Measurements from ENCODE around the gene TCEANC.

Gene TCEANC

DNA sequence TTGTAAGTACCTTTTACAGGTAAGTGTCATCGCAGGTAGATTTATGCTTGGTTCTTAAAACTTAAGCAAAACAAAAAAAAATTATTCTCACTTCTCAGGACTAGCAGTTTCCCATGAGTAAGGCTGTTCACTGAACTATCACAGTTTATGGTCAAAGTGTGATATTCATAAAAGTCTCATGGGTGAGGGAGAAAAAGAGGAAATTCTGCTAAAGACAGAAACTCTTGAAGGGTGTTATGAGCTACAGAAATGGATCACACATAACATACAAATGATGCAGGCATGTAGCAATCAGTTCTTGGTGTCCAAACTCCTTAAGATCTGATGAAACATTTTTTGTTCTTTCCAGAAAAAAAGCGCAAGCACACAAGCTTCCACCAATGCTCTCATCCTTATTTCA is 44.5 kb downstream of the TCEANC start:
- H3K36me3 ChIP-seq (ENCODE audit: control insufficient read depth in 1 of 2, insufficient read depth in 2 of 2, low read length in 2 of 2), result peaks cover 3% of the 10 kb centered on the region in 2 experiments
- H3K4ac ChIP-seq (ENCODE audit: low read depth, low read length), result peak overlapping the region; percentile 62
- no peaks in the 10 kb centered on the region for H3K79me1 ChIP-seq (ENCODE audit: low read length)
- H3K18ac ChIP-seq (ENCODE audit: low read length), result no peak overlapping the region
- peaks cover 7 to 12% of the 10 kb centered on the region in 2 experiments for H3K4me1 ChIP-seq (ENCODE audit: control insufficient read depth in 1 of 2, insufficient read depth in 2 of 2, low read length in 2 of 2)
- H3K27me3 ChIP-seq (ENCODE audit: insufficient read depth, low read length), result no peaks in the 10 kb centered on the region
- H3K4me2 ChIP-seq (ENCODE audit: low read length), result no peak overlapping the region
- no peak for DNase-seq
- H3K14ac ChIP-seq (ENCODE audit: low read length), result no peak overlapping the region
- peaks cover 9% of the 10 kb centered on the region for H3K79me2 ChIP-seq (ENCODE audit: control insufficient read depth, insufficient read depth, low read length, poor library complexity)
- H2AK5ac ChIP-seq (ENCODE audit: low read length), result no peak overlapping the region
- H3K4me3 ChIP-seq (ENCODE audit: low read depth, low read length), result no peak overlapping the region
- H3K9ac ChIP-seq (ENCODE audit: low read length), result no peak overlapping the region
- H3K23ac ChIP-seq (ENCODE audit: low read length), result no peak overlapping the region
- no peak overlapping the region for H3K27ac ChIP-seq (ENCODE audit: low read depth, low read length)
- WGBS (ENCODE audit: extremely low coverage, insufficient coverage, insufficient read length), result no CpG with 5 or more reads among the region's 2 CpGs
- no peak overlapping the region for H2BK12ac ChIP-seq (ENCODE audit: low read length)
- no peak overlapping the region for H2BK5ac ChIP-seq (ENCODE audit: low read depth, low read length, poor library complexity)
- no peak overlapping the region for H4K12ac ChIP-seq (ENCODE audit: low read depth, low read length)
- no peak overlapping the region for H2BK120ac ChIP-seq (ENCODE audit: insufficient read depth, low read length, poor library complexity)
- H4K91ac ChIP-seq (ENCODE audit: low read depth, low read length), result no peak overlapping the region
- H3K9me3 ChIP-seq (ENCODE audit: insufficient read depth, low read depth, low read length), result no peaks in the 10 kb centered on the region
- H2AFZ ChIP-seq (ENCODE audit: insufficient read depth, low read length, poor library complexity), result no peak overlapping the region
- no peak overlapping the region for H4K8ac ChIP-seq (ENCODE audit: low read depth, low read length)

DNA sequence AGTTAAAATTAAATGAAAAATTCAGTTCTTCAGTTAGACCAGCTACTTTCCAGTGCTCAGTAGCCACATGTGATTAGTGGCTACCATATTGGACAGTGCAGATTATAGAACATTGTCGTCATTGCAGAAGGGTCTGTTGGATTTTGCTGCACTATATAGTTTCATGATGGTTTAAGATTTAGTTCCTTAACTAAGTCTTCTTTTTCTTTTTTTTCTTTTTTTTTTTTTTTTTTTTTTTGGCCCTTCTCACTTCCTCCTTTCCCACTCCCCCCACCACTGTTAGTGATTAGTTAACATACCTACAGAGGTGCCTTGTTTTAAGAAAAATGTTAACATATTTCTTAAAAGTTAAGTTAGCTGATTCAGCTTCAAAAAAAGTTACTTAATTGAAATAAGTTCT is 45.0 kb downstream of the TCEANC start:
- no peak for DNase-seq
- peaks cover 3% of the 10 kb centered on the region in 2 experiments for H3K36me3 ChIP-seq (ENCODE audit: control insufficient read depth in 1 of 2, insufficient read depth in 2 of 2, low read length in 2 of 2)
- H3K79me1 ChIP-seq (ENCODE audit: low read length), result no peaks in the 10 kb centered on the region
- H2BK12ac ChIP-seq (ENCODE audit: low read length), result no peak overlapping the region
- H3K9me3 ChIP-seq (ENCODE audit: insufficient read depth, low read depth, low read length), result no peaks in the 10 kb centered on the region
- H3K4ac ChIP-seq (ENCODE audit: low read depth, low read length), result no peak overlapping the region
- no peak overlapping the region for H2BK120ac ChIP-seq (ENCODE audit: insufficient read depth, low read length, poor library complexity)
- WGBS (ENCODE audit: extremely low coverage, insufficient coverage, insufficient read length), result no CpG with 5 or more reads among the region's 1 CpG
- no peak overlapping the region for H3K23ac ChIP-seq (ENCODE audit: low read length)
- no peak overlapping the region for H3K9ac ChIP-seq (ENCODE audit: low read length)
- H3K14ac ChIP-seq (ENCODE audit: low read length), result no peak overlapping the region
- H3K4me2 ChIP-seq (ENCODE audit: low read length), result no peak overlapping the region
- no peak overlapping the region for H2BK5ac ChIP-seq (ENCODE audit: low read depth, low read length, poor library complexity)
- no peak overlapping the region for H4K12ac ChIP-seq (ENCODE audit: low read depth, low read length)
- H3K4me1 ChIP-seq (ENCODE audit: control insufficient read depth in 1 of 2, insufficient read depth in 2 of 2, low read length in 2 of 2), result peaks cover 7 to 8% of the 10 kb centered on the region in 2 experiments
- no peak overlapping the region for H2AFZ ChIP-seq (ENCODE audit: insufficient read depth, low read length, poor library complexity)
- peaks cover 9% of the 10 kb centered on the region for H3K79me2 ChIP-seq (ENCODE audit: control insufficient read depth, insufficient read depth, low read length, poor library complexity)
- H3K18ac ChIP-seq (ENCODE audit: low read length), result no peak overlapping the region
- H4K8ac ChIP-seq (ENCODE audit: low read depth, low read length), result no peak overlapping the region
- H4K91ac ChIP-seq (ENCODE audit: low read depth, low read length), result no peak overlapping the region
- no peak overlapping the region for H2AK5ac ChIP-seq (ENCODE audit: low read length)
- H3K4me3 ChIP-seq (ENCODE audit: low read depth, low read length), result no peak overlapping the region
- H3K27ac ChIP-seq (ENCODE audit: low read depth, low read length), result no peak overlapping the region
- no peaks in the 10 kb centered on the region for H3K27me3 ChIP-seq (ENCODE audit: insufficient read depth, low read length)

DNA sequence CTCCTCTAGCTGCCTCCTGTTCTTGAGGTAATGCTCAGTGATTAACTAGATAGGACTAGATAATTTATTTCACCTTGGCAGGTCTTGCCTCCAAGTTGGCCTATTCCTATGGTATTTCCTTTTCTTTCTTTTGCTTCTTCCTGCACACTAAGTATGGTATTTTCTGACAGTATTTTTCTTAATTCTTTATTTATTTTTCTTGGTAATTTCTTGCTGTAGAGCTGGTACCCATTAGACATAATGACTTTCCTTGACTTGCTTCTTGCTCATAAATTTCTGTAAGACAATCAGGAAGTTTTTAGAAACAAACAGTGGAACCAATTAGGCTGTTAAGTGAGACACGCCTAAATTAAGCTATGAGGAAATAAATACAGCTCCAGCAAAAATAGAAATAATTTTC is 45.5 kb downstream of the TCEANC start:
- Histone ChIP-seq H4K8ac (ENCODE audit: low read depth, low read length) (no peak overlapping the region), H3K27me3 (ENCODE audit: insufficient read depth, low read length) (no peaks in the 10 kb centered on the region), H2AFZ (ENCODE audit: insufficient read depth, low read length, poor library complexity) (no peak overlapping the region), H2BK5ac (ENCODE audit: low read depth, low read length, poor library complexity) (no peak overlapping the region), H2BK12ac (ENCODE audit: low read length) (no peak overlapping the region), H3K79me2 (ENCODE audit: control insufficient read depth, insufficient read depth, low read length, poor library complexity) (peaks cover 9% of the 10 kb centered on the region), H3K79me1 (ENCODE audit: low read length) (no peaks in the 10 kb centered on the region), H3K9ac (ENCODE audit: low read length) (no peak overlapping the region), H3K18ac (ENCODE audit: low read length) (no peak overlapping the region), H2BK120ac (ENCODE audit: insufficient read depth, low read length, poor library complexity) (no peak overlapping the region), H3K23ac (ENCODE audit: low read length) (no peak overlapping the region), H3K4me2 (ENCODE audit: low read length) (no peak overlapping the region), H4K12ac (ENCODE audit: low read depth, low read length) (no peak overlapping the region), H3K9me3 (ENCODE audit: insufficient read depth, low read depth, low read length) (no peaks in the 10 kb centered on the region), H3K27ac (ENCODE audit: low read depth, low read length) (no peak overlapping the region), H3K4me1 (ENCODE audit: control insufficient read depth in 1 of 2, insufficient read depth in 2 of 2, low read length in 2 of 2) (peaks cover 7% of the 10 kb centered on the region in 2 experiments), H4K91ac (ENCODE audit: low read depth, low read length) (no peak overlapping the region), H3K4ac (ENCODE audit: low read depth, low read length) (no peak overlapping the region), H3K36me3 (ENCODE audit: control insufficient read depth in 1 of 2, insufficient read depth in 2 of 2, low read length in 2 of 2) (peaks cover 3% of the 10 kb centered on the region in 2 experiments), H3K4me3 (ENCODE audit: low read depth, low read length) (no peak overlapping the region), H3K14ac (ENCODE audit: low read length) (no peak overlapping the region), H2AK5ac (ENCODE audit: low read length) (no peak overlapping the region)
- WGBS (ENCODE audit: extremely low coverage, insufficient coverage, insufficient read length), result no CpG with 5 or more reads among the region's 1 CpG
- DNase-seq, result no peak

DNA sequence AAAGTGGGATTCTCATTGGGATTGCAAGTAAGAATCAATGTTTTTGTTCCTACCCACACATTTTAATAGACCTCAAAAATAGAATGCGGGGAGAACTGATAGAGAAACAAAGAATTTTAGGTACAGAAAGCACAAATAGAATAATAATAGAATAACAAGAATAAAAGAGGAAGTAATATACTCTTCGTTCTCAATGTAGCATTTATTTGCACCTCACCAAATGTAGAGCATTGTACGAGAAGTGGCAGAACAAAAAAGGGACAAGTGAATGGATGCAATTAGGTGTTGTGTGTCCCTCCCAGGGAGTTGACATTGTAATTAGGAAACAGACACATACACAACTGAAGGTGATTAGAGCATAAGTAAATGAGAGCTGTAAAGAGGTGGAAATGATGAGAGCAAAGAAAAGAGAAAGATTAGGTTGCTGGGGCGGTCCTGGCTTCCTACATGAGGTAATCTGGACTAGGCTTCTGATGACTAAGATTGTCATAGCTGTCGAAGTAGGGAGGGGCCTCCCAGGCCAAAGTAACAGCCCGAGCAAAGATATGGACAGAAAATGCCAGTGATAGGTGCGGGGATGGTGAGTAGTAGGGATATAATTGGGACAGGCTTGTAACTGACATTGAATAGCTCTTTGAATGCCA is 46.4 kb downstream of the TCEANC start:
- H3K27me3 ChIP-seq (ENCODE audit: insufficient read depth, low read length), result no peaks in the 10 kb centered on the region
- H2BK12ac ChIP-seq (ENCODE audit: low read length), result no peak overlapping the region
- WGBS (ENCODE audit: extremely low coverage, insufficient coverage, insufficient read length), result no CpG with 5 or more reads among the region's 7 CpGs

More for the DNA sequence above, 46.4 kb downstream of the TCEANC start:
- H3K79me2 ChIP-seq (ENCODE audit: control insufficient read depth, insufficient read depth, low read length, poor library complexity), result peaks cover 9% of the 10 kb centered on the region
- no peaks in the 10 kb centered on the region for H3K79me1 ChIP-seq (ENCODE audit: low read length)
- no peak overlapping the region for H3K4me2 ChIP-seq (ENCODE audit: low read length)
- no peak overlapping the region for H2BK120ac ChIP-seq (ENCODE audit: insufficient read depth, low read length, poor library complexity)
- no peak overlapping the region for H4K91ac ChIP-seq (ENCODE audit: low read depth, low read length)
- no peak overlapping the region for H2BK5ac ChIP-seq (ENCODE audit: low read depth, low read length, poor library complexity)
- peaks cover 7% of the 10 kb centered on the region in 2 experiments for H3K4me1 ChIP-seq (ENCODE audit: control insufficient read depth in 1 of 2, insufficient read depth in 2 of 2, low read length in 2 of 2)
- no peak overlapping the region for H3K23ac ChIP-seq (ENCODE audit: low read length)
- H4K8ac ChIP-seq (ENCODE audit: low read depth, low read length), result no peak overlapping the region
- peaks cover 3 to 6% of the 10 kb centered on the region in 2 experiments for H3K36me3 ChIP-seq (ENCODE audit: control insufficient read depth in 1 of 2, insufficient read depth in 2 of 2, low read length in 2 of 2)
- no peak overlapping the region for H2AK5ac ChIP-seq (ENCODE audit: low read length)
- H3K18ac ChIP-seq (ENCODE audit: low read length), result no peak overlapping the region
- no peak overlapping the region for H4K12ac ChIP-seq (ENCODE audit: low read depth, low read length)
- H3K4ac ChIP-seq (ENCODE audit: low read depth, low read length), result no peak overlapping the region
- H3K27ac ChIP-seq (ENCODE audit: low read depth, low read length), result no peak overlapping the region
- peak; percentile 27 to 42 for DNase-seq
- H2AFZ ChIP-seq (ENCODE audit: insufficient read depth, low read length, poor library complexity), result no peak overlapping the region
- no peak overlapping the region for H3K14ac ChIP-seq (ENCODE audit: low read length)
- H3K9ac ChIP-seq (ENCODE audit: low read length), result no peak overlapping the region
- H3K4me3 ChIP-seq (ENCODE audit: low read depth, low read length), result no peak overlapping the region
- H3K9me3 ChIP-seq (ENCODE audit: insufficient read depth, low read depth, low read length), result no peaks in the 10 kb centered on the region

Measured in trophoblast cell (in vitro differentiated cells and primary cell).